GM21737 (cell line): Measurements from ENCODE around the gene ALMS1.
"Not testable (repeated sequence)": the region's sequence is repeated elsewhere in the genome, so short reads cannot be mapped to it uniquely, and the experiment has no call there.

Source experiments
- ATAC-seq: cut with Tn5 transposase; IDR thresholded peaks from one replicate; pipeline ENCODE4 v1.9.1; 2021; ENCODE audit warnings: mild to moderate bottlenecking, moderate library complexity; ENCODE audit not compliant: unreplicated experiment

Gene ALMS1

GRCh38 chr2:73604589-73604988, 219.0 kb downstream of the ALMS1 start:
- ATAC-seq: not testable (repeated sequence)

DNA sequence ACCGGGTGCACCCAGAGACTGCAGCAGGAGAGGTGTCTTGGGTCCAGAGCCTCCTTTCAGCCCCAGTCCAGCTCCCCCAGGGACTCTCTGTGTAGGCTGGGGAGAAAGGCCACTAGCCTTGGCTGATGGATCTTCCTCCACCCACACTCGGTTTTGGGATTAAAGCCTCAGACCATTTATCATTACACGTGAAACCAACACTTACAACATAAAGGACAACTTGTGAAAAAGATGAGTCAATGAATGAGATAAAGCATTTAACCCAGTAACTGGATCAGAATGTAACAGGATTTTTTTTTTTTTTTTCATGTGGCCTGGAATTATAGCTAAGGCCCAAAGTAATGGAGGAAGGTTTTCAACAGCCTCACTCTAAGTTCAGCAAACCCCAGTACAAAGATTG, 224.5 kb downstream of the ALMS1 start:
- no peak for ATAC-seq

- ATAC-seq: no peak
Observed at GRCh38 chr2:73611193-73611592, 225.6 kb downstream of the ALMS1 start.

DNA sequence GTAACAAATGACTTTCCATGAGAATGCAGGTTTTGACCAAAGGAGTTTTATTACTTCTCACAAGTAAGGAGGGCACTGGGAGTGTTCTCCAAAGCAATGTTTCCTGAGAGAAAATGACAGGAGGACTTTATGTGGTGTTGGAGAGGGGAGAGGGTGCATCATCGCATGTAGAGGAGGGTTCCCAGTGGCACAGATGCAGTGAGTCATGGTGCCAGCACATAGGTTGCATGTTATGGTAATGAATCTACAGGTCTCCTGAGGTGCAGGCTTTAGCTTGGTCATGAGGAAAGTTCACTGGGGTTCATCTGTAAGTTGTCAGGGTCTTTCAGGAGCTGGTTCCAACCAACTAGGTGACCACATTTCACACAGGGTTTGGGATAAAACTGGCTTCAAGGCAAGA, 226.2 kb downstream of the ALMS1 start:
- ATAC-seq: no peak

- ATAC-seq: no peak
Observed at GRCh38 chr2:73614105-73614504, 228.5 kb downstream of the ALMS1 start.

- ATAC-seq: no peak
Observed at GRCh38 chr2:73614997-73615396, 229.4 kb downstream of the ALMS1 start.

DNA sequence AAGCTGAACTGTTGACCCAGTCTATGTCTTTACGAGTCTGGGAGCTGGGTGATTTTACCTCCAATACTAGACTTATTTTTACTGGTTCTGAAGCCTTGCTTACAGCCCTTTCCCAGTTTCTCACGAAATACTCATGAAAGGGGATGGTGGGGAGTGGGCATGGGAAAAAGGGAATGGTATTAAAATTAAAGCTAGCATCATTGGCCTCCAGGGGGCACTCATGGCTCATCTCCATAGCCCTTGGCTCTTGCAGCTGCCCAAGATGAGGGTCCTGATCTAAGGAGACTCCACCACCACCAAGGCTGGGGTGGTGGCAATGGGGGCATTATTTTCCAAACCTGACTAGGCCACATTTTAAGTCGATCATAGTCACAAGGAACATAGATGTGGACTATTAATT, 234.3 kb downstream of the ALMS1 start:
- not testable (repeated sequence) for ATAC-seq

DNA sequence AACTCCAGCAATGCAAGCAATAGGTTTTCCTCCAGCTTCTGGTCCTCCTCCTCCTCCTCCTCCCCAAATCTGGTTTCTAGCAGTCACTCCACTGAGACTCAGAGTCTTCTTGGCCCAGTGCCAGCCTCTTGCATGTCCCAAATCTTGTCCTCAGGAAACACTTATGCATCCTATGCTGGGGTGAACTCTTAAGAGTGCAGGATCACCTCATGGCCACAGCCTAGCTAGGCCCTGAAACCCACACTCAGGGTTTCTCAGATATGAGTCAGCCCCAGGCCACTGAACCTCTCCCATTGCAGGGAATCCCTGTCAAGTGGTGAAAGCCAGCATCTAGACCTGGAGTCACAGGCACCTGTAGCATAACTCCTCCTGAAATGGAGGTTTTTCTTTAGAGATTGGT, 238.4 kb downstream of the ALMS1 start:
- not testable (repeated sequence) for ATAC-seq

DNA sequence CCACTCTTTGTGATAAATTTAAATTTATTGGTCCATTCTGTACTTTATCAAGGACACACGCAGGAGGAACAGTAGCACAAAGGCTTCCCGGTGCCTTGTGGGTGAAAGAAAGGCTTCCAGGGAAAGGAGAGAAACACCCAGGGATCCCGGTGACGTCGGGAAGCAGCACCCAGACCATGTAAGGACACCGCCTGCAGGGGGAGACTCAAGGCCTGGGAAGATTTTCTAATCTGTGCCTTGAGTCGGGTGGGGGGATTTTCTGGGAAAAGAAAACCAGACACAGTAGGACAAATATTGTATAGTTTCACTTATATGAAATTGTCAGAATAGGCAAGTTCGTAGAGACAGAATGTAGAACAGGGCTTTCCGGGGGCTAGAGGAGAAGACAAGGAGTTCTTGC, 239.0 kb downstream of the ALMS1 start:
- not testable (repeated sequence) for ATAC-seq

DNA sequence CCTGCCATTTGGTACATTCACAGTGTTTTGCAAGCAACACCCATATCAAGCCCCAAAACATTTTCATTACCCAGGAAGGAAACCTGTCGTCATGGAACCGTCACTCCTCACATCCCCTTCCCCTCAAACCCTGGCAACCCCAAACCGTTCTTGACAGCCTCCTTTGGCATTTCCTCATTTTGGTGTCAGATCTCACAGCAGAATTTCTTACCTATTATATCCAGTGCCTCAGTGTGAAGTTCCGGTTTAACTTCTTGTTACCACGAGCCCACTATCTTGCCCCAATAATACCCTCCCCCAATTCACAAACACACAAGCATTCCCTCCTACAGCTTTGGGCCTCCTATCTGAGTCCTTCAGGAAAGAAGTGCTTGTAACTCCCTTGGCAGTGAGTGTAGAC, 240.6 kb downstream of the ALMS1 start:
- ATAC-seq: not testable (repeated sequence)

- ATAC-seq: not testable (repeated sequence)
Observed at GRCh38 chr2:73628493-73628892, 242.9 kb downstream of the ALMS1 start.

GRCh38 chr2:73630662-73631266, 245.1 kb downstream of the ALMS1 start:
- ATAC-seq: not testable (repeated sequence)

DNA sequence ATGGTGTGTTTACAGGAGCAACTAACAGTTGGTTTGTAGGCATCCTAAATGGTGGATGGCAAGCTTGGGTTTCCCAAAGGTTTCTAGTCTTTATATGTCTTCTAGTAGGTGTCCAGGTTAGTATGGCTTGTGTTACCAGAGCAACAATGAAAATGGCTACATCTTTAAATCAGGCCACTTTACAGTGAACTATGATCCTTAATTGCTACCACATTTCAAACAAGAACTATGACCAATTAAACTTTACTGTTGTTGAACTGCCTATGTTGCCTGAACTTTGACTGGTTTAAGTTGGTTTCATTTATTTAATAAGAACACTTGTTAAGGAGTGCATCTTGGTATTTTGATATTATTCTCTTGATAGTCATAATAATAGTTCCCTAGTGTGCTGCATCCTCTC, 251.3 kb downstream of the ALMS1 start:
- ATAC-seq: not testable (repeated sequence)

DNA sequence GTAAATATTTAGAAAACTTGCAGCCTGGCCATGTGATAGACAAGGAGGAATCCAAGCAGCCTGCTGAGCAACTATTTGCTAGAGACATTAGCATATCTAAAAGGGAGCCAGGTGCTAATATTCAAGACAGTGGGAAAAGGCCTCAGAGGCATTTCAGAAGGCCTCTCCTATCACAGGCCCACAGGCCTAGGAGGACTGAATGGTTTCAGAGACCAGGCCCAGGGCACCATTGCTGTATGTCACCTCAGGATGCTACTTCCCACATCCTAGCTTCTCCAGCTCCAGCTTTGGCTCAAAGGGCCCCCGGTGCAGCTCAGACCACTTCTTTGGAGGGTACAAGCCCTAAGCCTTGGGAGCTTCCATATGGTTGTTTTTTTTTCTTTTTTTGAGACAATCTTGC, 252.8 kb downstream of the ALMS1 start:
- no peak for ATAC-seq

- ATAC-seq: no peak
Observed at GRCh38 chr2:73640511-73640911, 254.9 kb downstream of the ALMS1 start.

DNA sequence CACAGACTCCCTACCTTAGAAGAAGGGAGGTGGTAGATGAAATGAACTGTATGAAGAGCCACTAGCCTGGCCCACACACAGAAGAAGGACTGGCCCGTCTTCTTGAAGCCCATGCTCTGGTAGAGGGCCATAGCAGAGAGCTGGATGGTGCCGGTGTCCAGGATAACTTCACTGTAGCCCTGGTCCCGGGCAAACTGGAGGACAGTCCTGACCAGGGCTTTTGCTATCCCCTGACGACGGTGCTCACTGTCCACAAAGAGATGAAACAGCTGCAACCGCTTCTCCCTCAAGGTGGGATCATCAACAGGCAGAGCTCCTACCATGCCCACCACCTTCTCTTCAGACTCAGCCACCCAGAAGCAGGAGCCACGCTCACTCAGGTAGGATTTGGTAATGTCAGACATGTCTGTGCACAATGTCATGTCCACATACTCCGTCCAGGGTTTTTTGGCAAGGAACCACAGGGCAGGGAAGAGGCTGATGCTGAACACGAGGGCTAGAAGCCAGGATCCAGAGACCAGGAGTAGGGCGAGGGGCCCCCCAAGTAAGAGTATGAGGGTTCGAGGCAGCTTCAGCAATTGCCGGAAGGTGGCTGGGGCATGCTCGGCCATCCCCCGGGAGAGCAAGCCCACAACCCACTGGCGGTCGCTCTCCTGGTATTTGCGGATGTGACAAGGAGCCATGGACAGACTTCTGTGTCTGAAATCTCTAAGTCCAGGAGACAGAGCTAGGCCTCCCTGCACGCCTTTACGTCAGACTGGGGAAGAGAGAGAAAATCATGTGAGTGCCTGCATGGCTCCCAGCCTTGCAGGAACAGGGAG, 255.5 kb downstream of the ALMS1 start:
- no peak for ATAC-seq

GRCh38 chr2:73641767-73642062, 256.1 kb downstream of the ALMS1 start:
- no peak for ATAC-seq

GRCh38 chr2:73642338-73643018, 256.8 kb downstream of the ALMS1 start, which contains the start of gene NAT8:
Gene NAT8, minus strand, starts transcription at chr2:73642422. Its CDS starts 794 bp downstream, at chr2:73641628.
- ATAC-seq: no peak

- ATAC-seq: not testable (repeated sequence)
Observed at GRCh38 chr2:73647690-73648089, 262.1 kb downstream of the ALMS1 start.

- no peak for ATAC-seq
Observed at GRCh38 chr2:73651591-73652230, 266.1 kb downstream of the ALMS1 start.

- no peak for ATAC-seq
Observed at GRCh38 chr2:73652348-73652747, 266.7 kb downstream of the ALMS1 start.
